Amygdala (tissue), 56 donors: Measurements from ENCODE around the gene ZNF585A.

ENCODE experiments used
- DNase-seq, 56 donors: peaks; one replicate each; lab custom pipeline; 2025; lab: John Stamatoyannopoulos, UW

ZNF585A gene

GRCh38 chr19:37095859-37096258 is 76.6 kb downstream of the ZNF585A start:
- no peak for DNase-seq
